ENCODE results near the gene WNT3A. TPM values are rescaled to one million over a fixed set of nuclear protein-coding genes. Genes with fewer than 3 reads are reported as not detected.

The WNT3A gene
- total RNA-seq, 4 donors from 2014 or later: not detected

GRCh38 chr1:228000836-228001563 lies 5.8 kb upstream of the WNT3A start:
- peaks cover 0 to 17% of the 10 kb centered on the region in 2 donors for H3K27me3 ChIP-seq
- no peak overlapping the region for H3K27ac ChIP-seq
- H3K4me1 ChIP-seq: no peaks in the 10 kb centered on the region
- intact Hi-C loops (cut with DNase I; ENCODE audit: low total_unique reads): no loop called here
- peak in 1 of 2 donors; percentile 3 for DNase-seq
- TF ChIP-seq CTCF (IDR thresholded peaks at IDR 0.05) (no peak), POLR2A (IDR thresholded peaks at IDR 0.05) (no peak)
- no peaks in the 10 kb centered on the region for H3K36me3 ChIP-seq
- peaks cover 5 to 12% of the 10 kb centered on the region in 2 donors for H3K9me3 ChIP-seq
- no peak overlapping the region for H3K4me3 ChIP-seq

- peaks cover 2 to 7% of the 10 kb centered on the region in 2 donors for H3K9me3 ChIP-seq
- H3K36me3 ChIP-seq: no peaks in the 10 kb centered on the region
- H3K27me3 ChIP-seq: peaks cover under 1 to 17% of the 10 kb centered on the region in 2 donors
- H3K4me3 ChIP-seq: no peak overlapping the region
- peak in 1 of 2 donors; percentile 3 for DNase-seq
- intact Hi-C loops (cut with DNase I; ENCODE audit: low total_unique reads): no loop called here
- peaks cover 0 to under 1% of the 10 kb centered on the region in 2 donors for H3K4me1 ChIP-seq
- no peak for TF ChIP-seq CTCF (IDR thresholded peaks at IDR 0.05)
- TF ChIP-seq POLR2A (IDR thresholded peaks at IDR 0.05): no peak
- no peak overlapping the region for H3K27ac ChIP-seq
Observed at GRCh38 chr1:228001738-228002535, 4.9 kb upstream of the WNT3A start.

- Histone ChIP-seq H3K27ac (no peak overlapping the region), H3K4me1 (peaks cover 0 to 8% of the 10 kb centered on the region in 2 donors), H3K9me3 (peaks cover 0 to 5% of the 10 kb centered on the region in 2 donors), H3K4me3 (no peak overlapping the region), H3K27me3 (peaks cover 3 to 17% of the 10 kb centered on the region in 2 donors), H3K36me3 (no peaks in the 10 kb centered on the region)
- peak in 1 of 2 donors; percentile 3 for DNase-seq
- intact Hi-C loops (cut with DNase I; ENCODE audit: low total_unique reads): no loop called here
- TF ChIP-seq POLR2A (IDR thresholded peaks at IDR 0.05) (no peak), CTCF (IDR thresholded peaks at IDR 0.05) (no peak)
Observed at GRCh38 chr1:228002792-228003191, 4.0 kb upstream of the WNT3A start.

- Histone ChIP-seq H3K4me3 (no peak overlapping the region), H3K27ac (no peak overlapping the region), H3K9me3 (no peaks in the 10 kb centered on the region), H3K36me3 (no peaks in the 10 kb centered on the region), H3K27me3 (peaks cover 3 to 23% of the 10 kb centered on the region in 2 donors), H3K4me1 (peaks cover 0 to 8% of the 10 kb centered on the region in 2 donors)
- peak in 1 of 2 donors; percentile 1 for DNase-seq
- intact Hi-C loops (cut with DNase I; ENCODE audit: low total_unique reads): no loop called here
- TF ChIP-seq CTCF (IDR thresholded peaks at IDR 0.05): no peak
- no peak for TF ChIP-seq POLR2A (IDR thresholded peaks at IDR 0.05)
Observed at GRCh38 chr1:228003461-228004330, 3.1 kb upstream of the WNT3A start.
